PC-3 (cell line): ENCODE results near the gene DNMBP.

ENCODE experiments used
- CTCF ChIP-seq: fragments of 300-600 bp; sonication (generic); conservative IDR thresholded peaks from 2 replicates; pipeline ENCODE4 v1.5.1; 2017; ENCODE audit warnings: antibody characterized with exemption, low read depth, mild to moderate bottlenecking, low read length
- EZH2 ChIP-seq: fragments of 300-600 bp; sonication (generic); IDR thresholded peaks from one replicate; pipeline ENCODE4 v1.6.1; 2017; ENCODE audit warnings: antibody characterized with exemption, mild to moderate bottlenecking, low read length; ENCODE audit not compliant: unreplicated experiment
- EZH2phosphoT487 ChIP-seq: fragments of 300-600 bp; sonication (generic); IDR thresholded peaks from 2 replicates; pipeline ENCODE4 v1.6.1; 2018; ENCODE audit warnings: mild to moderate bottlenecking, antibody characterized with exemption, low read length, borderline replicate concordance

DNA sequence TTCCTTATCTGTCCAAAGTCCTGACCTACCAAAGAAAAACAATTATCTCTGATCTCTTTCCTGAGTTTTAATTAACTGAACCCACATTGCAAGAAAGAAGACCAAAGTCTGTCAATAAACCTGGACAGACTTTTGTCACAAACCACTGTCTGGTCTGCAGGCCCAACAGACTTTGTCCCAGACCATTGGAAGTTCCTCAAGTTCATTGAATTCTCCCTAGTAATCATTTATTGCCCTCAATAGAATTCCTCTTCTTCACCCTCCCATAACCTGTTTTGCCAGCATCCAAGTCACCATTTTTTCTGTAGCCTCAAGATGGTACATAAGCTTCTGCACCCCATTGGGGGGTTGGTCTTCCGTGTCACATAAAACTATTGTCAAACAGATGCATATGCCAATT is 3.9 kb upstream of the DNMBP start:
- TF ChIP-seq CTCF: no peak
- no peak for TF ChIP-seq EZH2
- TF ChIP-seq EZH2phosphoT487: no peak
